Cardiac muscle cell (in vitro differentiated cells and primary cell): Measurements from ENCODE around the gene PTF1A. TPM values are rescaled to one million over a fixed set of nuclear protein-coding genes. Genes with fewer than 3 reads are reported as not detected.

ENCODE experiments used
- DNase-seq, 2 donors: peaks; one replicate each; pipeline versions ENCODE4 v3.0.0 to v3.0.0-alpha.2; 2010 to 2017; ENCODE audit warnings: low read depth in 1 of 2, low spot score in 1 of 2
- H3K27ac ChIP-seq: fragments of 200-600 bp; sonication (generic); 2 replicates; pipeline ENCODE4 v1.5.1; 2016
- H3K27me3 ChIP-seq: fragments of 200-600 bp; sonication (generic); 2 replicates; pipeline ENCODE4 v1.6.0; 2016; ENCODE audit warnings: control low read depth
- H3K36me3 ChIP-seq: fragments of 200-600 bp; sonication (generic); 2 replicates; pipeline ENCODE4 v1.5.1; 2016; ENCODE audit warnings: control low read depth
- H3K4me1 ChIP-seq: fragments of 200-600 bp; sonication (generic); 2 replicates; pipeline ENCODE4 v1.8.1; 2017; ENCODE audit warnings: low read depth, mild to moderate bottlenecking, mixed run types
- H3K4me3 ChIP-seq: fragments of 200-600 bp; sonication (generic); 2 replicates; pipeline ENCODE4 v1.5.1; 2016; ENCODE audit warnings: mild to moderate bottlenecking
- H3K9me3 ChIP-seq: fragments of 200-600 bp; sonication (generic); 2 replicates; pipeline ENCODE4 v1.5.1; 2017; ENCODE audit warnings: low read depth, mild to moderate bottlenecking, control low read depth
- polyA plus RNA-seq: library from polyadenylated mRNA; unstranded; fragments of >200 nt; fragmentation: Nextera tagmentation; extraction: Ambion mirVana; gene quantifications from 2 replicates; pipeline ENCODE4 v1.2.1, GENCODE V29; 2016
- total RNA-seq: library from RNA; depleted of rRNA; stranded (reverse); fragments of >200 nt; gene quantifications from 2 replicates; pipeline ENCODE4 v1.2.3, GENCODE V29; 2016
- TF ChIP-seq, protein P1 (sequence below): IDR thresholded peaks from 2 replicates; pipeline ENCODE4 v1.5.1; 2012; ENCODE audit warnings: low read depth, mild to moderate bottlenecking, low read length

The PTF1A gene, protein sequence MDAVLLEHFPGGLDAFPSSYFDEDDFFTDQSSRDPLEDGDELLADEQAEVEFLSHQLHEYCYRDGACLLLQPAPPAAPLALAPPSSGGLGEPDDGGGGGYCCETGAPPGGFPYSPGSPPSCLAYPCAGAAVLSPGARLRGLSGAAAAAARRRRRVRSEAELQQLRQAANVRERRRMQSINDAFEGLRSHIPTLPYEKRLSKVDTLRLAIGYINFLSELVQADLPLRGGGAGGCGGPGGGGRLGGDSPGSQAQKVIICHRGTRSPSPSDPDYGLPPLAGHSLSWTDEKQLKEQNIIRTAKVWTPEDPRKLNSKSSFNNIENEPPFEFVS
- total RNA-seq (not detected in 2 replicates), polyA plus RNA-seq (not detected in 2 replicates)

DNA sequence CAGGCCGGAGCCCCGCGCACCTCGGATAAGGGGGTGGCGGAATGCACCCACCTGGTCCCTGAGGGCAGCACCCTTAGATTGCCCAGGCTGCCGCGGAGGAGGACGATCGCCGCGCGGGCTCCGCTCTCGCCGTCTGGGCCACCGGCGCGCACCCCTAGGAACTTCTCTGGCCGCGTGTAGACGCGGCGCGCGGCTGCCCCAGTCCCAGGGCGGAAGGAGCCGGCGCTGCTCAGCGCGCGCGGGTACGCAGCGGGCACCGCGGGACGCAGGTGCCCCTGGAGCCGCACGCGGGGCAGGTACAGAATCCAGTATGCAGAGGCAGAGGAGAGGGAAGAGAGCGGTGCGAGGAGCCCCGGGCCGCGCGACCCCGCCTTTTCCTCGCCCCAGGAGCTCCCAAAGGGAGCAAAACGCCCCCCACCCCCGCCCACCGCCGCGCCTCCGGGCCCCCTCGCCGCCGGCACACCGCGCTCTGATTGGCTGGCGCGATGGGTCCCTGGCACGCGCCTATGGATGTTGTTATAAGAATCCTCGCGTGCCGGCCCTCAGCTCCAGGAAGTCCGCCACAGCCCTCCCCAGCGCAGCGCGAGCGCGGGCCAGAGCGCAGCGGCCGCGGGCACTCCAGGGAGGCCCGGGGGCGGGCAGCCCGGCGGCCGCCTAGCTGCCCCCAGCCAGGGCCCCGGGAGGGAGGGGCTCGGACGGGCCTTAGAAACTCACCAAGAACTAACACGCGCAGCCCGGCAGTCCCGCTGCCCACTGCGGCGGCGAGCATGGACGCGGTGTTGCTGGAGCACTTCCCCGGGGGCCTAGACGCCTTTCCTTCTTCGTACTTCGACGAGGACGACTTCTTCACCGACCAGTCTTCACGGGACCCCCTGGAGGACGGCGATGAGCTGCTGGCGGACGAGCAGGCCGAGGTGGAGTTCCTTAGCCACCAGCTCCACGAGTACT is at the start of gene PTF1A:
Gene PTF1A, plus strand, starts transcription at position 549 of the 948 bp plus-strand sequence. Its CDS starts 219 bp downstream, at position 768.
- no peaks in the 10 kb centered on the region for H3K36me3 ChIP-seq
- no peak for DNase-seq

DNA sequence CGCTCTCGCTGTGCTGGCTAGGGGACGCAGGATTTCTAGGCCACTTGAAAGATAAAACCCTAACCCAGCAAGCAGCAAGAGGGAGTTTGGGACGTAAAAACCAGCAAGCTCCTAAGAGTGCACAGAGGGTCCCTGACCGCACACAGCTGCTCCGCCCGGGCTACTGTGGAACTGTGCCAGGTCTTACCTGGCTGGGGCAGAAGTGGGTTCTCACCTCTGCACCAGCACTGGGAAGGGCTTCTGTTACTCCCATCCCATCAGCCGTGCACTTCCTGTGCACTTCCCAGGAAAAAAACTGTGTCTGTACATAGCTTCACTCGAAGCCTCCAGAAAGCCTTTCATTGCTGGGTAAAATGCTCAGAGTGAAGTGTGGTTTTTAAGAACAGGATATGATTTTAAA is 45.9 kb upstream of the PTF1A start:
- Histone ChIP-seq H3K27ac (no peak overlapping the region), H3K4me3 (no peak overlapping the region), H3K4me1 (no peaks in the 10 kb centered on the region), H3K9me3 (no peaks in the 10 kb centered on the region), H3K36me3 (no peaks in the 10 kb centered on the region), H3K27me3 (peaks cover 4% of the 10 kb centered on the region)
- DNase-seq: no peak
- TF ChIP-seq, protein P1, sequence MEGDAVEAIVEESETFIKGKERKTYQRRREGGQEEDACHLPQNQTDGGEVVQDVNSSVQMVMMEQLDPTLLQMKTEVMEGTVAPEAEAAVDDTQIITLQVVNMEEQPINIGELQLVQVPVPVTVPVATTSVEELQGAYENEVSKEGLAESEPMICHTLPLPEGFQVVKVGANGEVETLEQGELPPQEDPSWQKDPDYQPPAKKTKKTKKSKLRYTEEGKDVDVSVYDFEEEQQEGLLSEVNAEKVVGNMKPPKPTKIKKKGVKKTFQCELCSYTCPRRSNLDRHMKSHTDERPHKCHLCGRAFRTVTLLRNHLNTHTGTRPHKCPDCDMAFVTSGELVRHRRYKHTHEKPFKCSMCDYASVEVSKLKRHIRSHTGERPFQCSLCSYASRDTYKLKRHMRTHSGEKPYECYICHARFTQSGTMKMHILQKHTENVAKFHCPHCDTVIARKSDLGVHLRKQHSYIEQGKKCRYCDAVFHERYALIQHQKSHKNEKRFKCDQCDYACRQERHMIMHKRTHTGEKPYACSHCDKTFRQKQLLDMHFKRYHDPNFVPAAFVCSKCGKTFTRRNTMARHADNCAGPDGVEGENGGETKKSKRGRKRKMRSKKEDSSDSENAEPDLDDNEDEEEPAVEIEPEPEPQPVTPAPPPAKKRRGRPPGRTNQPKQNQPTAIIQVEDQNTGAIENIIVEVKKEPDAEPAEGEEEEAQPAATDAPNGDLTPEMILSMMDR: no peak

More for the DNA sequence above, at the start of gene PTF1A:
- Histone ChIP-seq H3K27ac (no peak within 1 kb of the TSS), H3K4me3 (peak within 1 kb of the TSS; percentile 1), H3K4me1 (no peaks in the 10 kb centered on the region), H3K27me3 (peaks cover 100% of the 10 kb centered on the region), H3K9me3 (no peaks in the 10 kb centered on the region)
- TF ChIP-seq, protein P1: no peak

DNA sequence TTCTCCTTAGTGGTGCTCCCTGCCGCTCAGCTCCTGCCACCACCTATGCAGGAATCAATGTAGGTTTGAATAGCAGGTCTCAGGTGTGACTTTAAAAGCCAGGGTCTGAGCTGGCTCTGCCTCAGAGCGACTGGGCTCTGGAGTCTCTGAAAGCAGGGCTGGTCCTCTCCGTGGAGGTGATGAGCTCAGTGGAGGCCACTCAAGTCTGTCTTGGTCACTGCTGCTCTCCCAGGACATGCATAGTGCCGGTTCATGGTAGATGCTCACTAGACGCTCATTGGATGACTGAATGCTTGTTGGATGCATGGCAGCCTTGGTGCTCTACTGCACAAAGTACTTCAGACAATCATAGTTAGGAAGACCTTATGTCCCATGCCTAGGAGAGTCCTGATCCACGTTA is 45.1 kb upstream of the PTF1A start:
- no peak overlapping the region for H3K27ac ChIP-seq
- H3K27me3 ChIP-seq: peaks cover 4% of the 10 kb centered on the region
- TF ChIP-seq, protein P1: no peak
- DNase-seq: no peak
- H3K9me3 ChIP-seq: no peaks in the 10 kb centered on the region
- H3K4me3 ChIP-seq: no peak overlapping the region
- H3K36me3 ChIP-seq: no peaks in the 10 kb centered on the region
- no peaks in the 10 kb centered on the region for H3K4me1 ChIP-seq

DNA sequence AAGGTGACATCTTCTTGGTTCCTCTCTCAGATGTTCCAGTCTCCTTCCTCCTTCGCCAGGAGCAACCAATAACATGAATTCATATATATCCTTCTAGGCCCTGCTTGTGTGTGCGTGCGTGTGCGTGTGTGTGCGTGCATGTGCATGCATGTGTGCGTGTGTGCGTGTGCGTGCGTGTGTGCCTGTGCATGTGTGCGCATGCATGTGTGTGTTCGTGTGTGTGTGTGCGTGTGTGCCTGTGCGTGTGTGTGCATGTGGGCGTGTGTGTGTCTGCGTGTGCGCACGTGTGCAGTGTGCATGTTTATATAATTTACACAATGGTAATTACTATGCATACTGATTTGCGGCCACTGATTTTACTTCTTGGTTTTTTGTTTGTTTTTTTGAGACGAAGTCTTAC is 43.9 kb upstream of the PTF1A start:
- H3K36me3 ChIP-seq: no peaks in the 10 kb centered on the region
- TF ChIP-seq, protein P1: no peak
- H3K9me3 ChIP-seq: no peaks in the 10 kb centered on the region
- DNase-seq: no peak
- H3K27ac ChIP-seq: no peak overlapping the region
- H3K27me3 ChIP-seq: peaks cover 4% of the 10 kb centered on the region
- H3K4me1 ChIP-seq: no peaks in the 10 kb centered on the region
- H3K4me3 ChIP-seq: no peak overlapping the region

DNA sequence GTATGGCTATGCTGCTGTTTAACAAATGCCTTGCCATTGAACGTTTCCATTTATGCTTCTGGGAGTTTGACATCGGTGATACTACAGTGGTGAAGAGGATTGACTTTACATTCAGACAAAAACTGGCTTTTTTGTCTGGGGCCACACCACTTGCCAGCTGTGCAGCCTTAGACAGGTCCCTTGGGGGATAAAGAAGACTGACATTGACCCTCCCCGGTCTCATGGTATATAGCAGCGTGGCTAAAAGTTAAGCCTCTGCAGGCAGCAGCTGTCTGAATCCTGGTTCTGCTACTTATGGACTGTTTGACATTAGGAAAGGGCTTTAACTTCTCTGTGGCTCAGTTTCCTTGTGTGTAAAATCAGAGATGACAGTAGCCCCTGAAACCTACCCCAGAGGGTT is 42.0 kb upstream of the PTF1A start:
- TF ChIP-seq, protein P1: no peak

More for the DNA sequence above, 42.0 kb upstream of the PTF1A start:
- Histone ChIP-seq H3K4me3 (no peak overlapping the region), H3K4me1 (no peaks in the 10 kb centered on the region), H3K9me3 (no peaks in the 10 kb centered on the region), H3K27ac (no peak overlapping the region), H3K27me3 (peaks cover 9% of the 10 kb centered on the region), H3K36me3 (no peaks in the 10 kb centered on the region)
- no peak for DNase-seq
